MCF 10A (cell line): ENCODE data around the gene CDC25A. TPM values are rescaled to one million over a fixed set of nuclear protein-coding genes. Genes with fewer than 3 reads are reported as not detected.
A peak's percentile ranks its signal among the peaks of the same experiment; 100 is the strongest.

ENCODE experiments used
- BruUV-seq: library from RNA; stranded (reverse); fragments of 400-500 nt; replicated peaks from 2 replicates; lab custom pipeline; 2021; lab: Mats Ljungman, UMichigan
- CTCF ChIA-PET: fragments of 300-600 bp; sonication (Branson Sonifier 250); formaldehyde crosslinking; extraction: SDS; loops from one replicate; lab custom pipeline; 2021; ENCODE audit warnings: antibody characterized with exemption, inconsistent platforms; lab: Yijun Ruan, JAX
- POLR2A ChIA-PET: fragments of 300-600, 350-650 bp; sonication (Branson Sonifier 250); formaldehyde crosslinking; extraction: SDS; loops from one replicate; lab custom pipeline; 2020; ENCODE audit warnings: antibody characterized with exemption, inconsistent platforms; lab: Yijun Ruan, JAX
- DNase-seq: peaks from one replicate; pipeline ENCODE4 v3.0.0-alpha.2; 2018; ENCODE audit not compliant: unreplicated experiment
- H3K27ac Mint-ChIP-seq: one replicate; pipeline ENCODE4 v1.8.0; 2022; ENCODE audit warnings: mild to moderate bottlenecking, low read depth, mixed read lengths; ENCODE audit not compliant: unreplicated experiment
- H3K27me3 Mint-ChIP-seq: one replicate; pipeline ENCODE4 v1.8.0; 2022; ENCODE audit warnings: mixed read lengths; ENCODE audit not compliant: insufficient read depth, unreplicated experiment
- H3K36me3 Mint-ChIP-seq: one replicate; pipeline ENCODE4 v1.8.0; 2022; ENCODE audit warnings: mild to moderate bottlenecking, moderate library complexity, mixed read lengths; ENCODE audit not compliant: insufficient read depth, unreplicated experiment
- H3K4me1 Mint-ChIP-seq: one replicate; pipeline ENCODE4 v1.8.0; 2022; ENCODE audit warnings: mixed read lengths; ENCODE audit not compliant: insufficient read depth, unreplicated experiment
- H3K4me3 Mint-ChIP-seq: one replicate; pipeline ENCODE4 v1.8.0; 2022; ENCODE audit warnings: mild to moderate bottlenecking, moderate library complexity, mixed read lengths; ENCODE audit not compliant: unreplicated experiment
- H3K9me3 Mint-ChIP-seq: one replicate; pipeline ENCODE4 v1.8.0; 2022; ENCODE audit warnings: mixed read lengths; ENCODE audit not compliant: unreplicated experiment
- CTCF ChIP-seq: fragments of 200-600 bp; IDR thresholded peaks from one replicate; pipeline ENCODE4 v1.8.0; 2022; ENCODE audit warnings: antibody characterized with exemption, mild to moderate bottlenecking; ENCODE audit not compliant: unreplicated experiment
- intact Hi-C: fragments of 100-400 bp; cut with micrococcal nuclease; formaldehyde crosslinking; loops from 2 replicates; pipeline ENCODE4 v1.14.1; 2022
- microRNA-seq: library from miRNA; unstranded; fragments of <30 nt; microRNA quantifications from one replicate; pipeline ENCODE4 v1.2.0, GENCODE V29; 2022
- total RNA-seq: library from RNA; stranded (reverse); gene quantifications from 2 replicates; pipeline ENCODE4 v1.2.3, GENCODE V29; 2022

CDC25A gene
- total RNA-seq, 1 experiment from 2014 or later = 8.6 TPM

DNA sequence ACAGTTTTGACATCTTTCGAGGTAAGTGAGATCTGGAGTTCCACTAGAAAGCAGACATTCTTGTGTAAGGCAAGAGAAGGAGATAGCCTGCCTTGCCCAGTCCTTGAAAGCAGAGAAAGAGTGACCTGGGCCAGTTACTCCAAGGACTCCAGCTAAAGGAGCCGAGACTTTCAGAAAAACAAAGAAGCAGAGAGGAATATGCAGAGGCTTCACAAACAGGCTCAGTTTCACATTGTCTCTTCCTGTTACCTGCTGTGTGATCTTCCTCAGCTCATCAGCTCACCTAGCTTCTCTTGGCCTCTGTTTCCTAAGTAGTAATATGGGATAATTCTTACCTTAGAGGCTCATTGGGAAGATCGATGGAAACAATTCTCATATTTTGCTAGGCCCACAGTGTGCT is 81.0 kb downstream of the CDC25A start:
- intact Hi-C loops = no loop called here
- H3K27me3 Mint-ChIP-seq = no peaks in the 10 kb centered on the region
- no peaks in the 10 kb centered on the region for H3K4me1 Mint-ChIP-seq
- no peak overlapping the region for H3K27ac Mint-ChIP-seq
- CTCF ChIA-PET = interaction anchor here (0.6 to 1.0 kb wide), 3 partner anchors 17 to 245 kb away, joined by 3 read pairs; no protein-coding TSS in a partner anchor
- POLR2A ChIA-PET = no interaction called here
- no peak overlapping the region for H3K4me3 Mint-ChIP-seq
- H3K9me3 Mint-ChIP-seq = no peaks in the 10 kb centered on the region
- no peaks in the 10 kb centered on the region for H3K36me3 Mint-ChIP-seq
- DNase-seq = no peak
- BruUV-seq = no TSS peak
- TF ChIP-seq CTCF = no peak

Small RNAs within 50 kb of the gene (microRNA-seq; reads per million reads assigned to microRNA genes)
- gene MIR4443 = 22.1 reads per million, percentile 59 among the genes with 10 or more reads in this experiment

Other genes starting within 250 kb of the CDC25A start
- gene MAP4, start 172.0 kb downstream of the CDC25A start, total RNA-seq = 217 and 260 TPM in 2 replicates
- 0.72 and 2.4 TPM in 2 replicates for gene CAMP, start 35.1 kb upstream of the CDC25A start, total RNA-seq
- gene ZNF589, start 52.7 kb upstream of the CDC25A start, total RNA-seq = 5.6 and 5.7 TPM in 2 replicates
- gene NME6, start 113.0 kb upstream of the CDC25A start, total RNA-seq = 31.0 and 33.0 TPM in 2 replicates
- gene SPINK8, start 145.2 kb upstream of the CDC25A start, total RNA-seq = not detected in 2 replicates
- not detected in 2 replicates for gene FBXW12, start 183.8 kb upstream of the CDC25A start, total RNA-seq
- 90.0 and 101 TPM in 2 replicates for gene PLXNB1, start 241.7 kb upstream of the CDC25A start, total RNA-seq